HL-60 (cell line): ENCODE results near the gene CLOCK.

Experiments used
- CTCF ChIP-seq: IDR thresholded peaks from one replicate; pipeline ENCODE4 v1.5.1; 2011; ENCODE audit warnings: low read length, control low read depth, inconsistent platforms; ENCODE audit not compliant: insufficient read depth
- GABPA ChIP-seq: IDR thresholded peaks from 2 replicates; pipeline ENCODE4 v1.6.1; 2012; ENCODE audit warnings: low read depth
- POLR2AphosphoS5 ChIP-seq: IDR thresholded peaks from 2 replicates; pipeline ENCODE4 v1.6.1; 2012; ENCODE audit warnings: low read depth
- REST ChIP-seq: IDR thresholded peaks from 2 replicates; pipeline ENCODE4 v1.6.1; 2012; ENCODE audit warnings: low read depth; ENCODE audit not compliant: insufficient replicate concordance

- TF ChIP-seq CTCF: no peak
- TF ChIP-seq REST: no peak
- TF ChIP-seq GABPA: no peak
- TF ChIP-seq POLR2AphosphoS5: no peak
These were observed 60.9 kb downstream of the CLOCK start for GRCh38 chr4:55485821-55486220.
